Body of pancreas (tissue), 4 donors: Measurements from ENCODE around the gene OTOG. TPM values are rescaled to one million over a fixed set of nuclear protein-coding genes. Genes with fewer than 3 reads are reported as not detected.

Source experiments
- ATAC-seq: fragments of 150-250 bp; one replicate; pipeline ENCODE4 v1.9.1; 2016
- DNase-seq, 4 donors: peaks; one replicate each; pipeline ENCODE4 v3.0.0-alpha.2; 2019
- H3K27ac ChIP-seq, 4 donors: fragments of 200-600 bp; sonication (generic); 1 replicate in 3 of 4; 2 replicates in 1 of 4; pipeline versions ENCODE4 v1.5.1 to v1.6.1; 2016 to 2019; ENCODE audit warnings: mild to moderate bottlenecking in 1 of 4, mixed read lengths in 1 of 4, moderate library complexity in 1 of 4
- H3K27me3 ChIP-seq, 2 donors: fragments of 200-600 bp; sonication (generic); one replicate each; pipeline ENCODE4 v1.6.0; 2016; ENCODE audit warnings: mild to moderate bottlenecking in 1 of 2
- H3K36me3 ChIP-seq, 2 donors: fragments of 200-600 bp; sonication (generic); replicated peaks in 1 of 2; 2 replicates each; pipeline ENCODE4 v1.5.1; 2016; ENCODE audit warnings: low read depth in 2 of 2; ENCODE audit not compliant: insufficient read depth in 1 of 2
- H3K4me1 ChIP-seq: fragments of 200-600 bp; sonication (generic); one replicate; pipeline ENCODE4 v1.6.0; 2016
- H3K4me3 ChIP-seq, 2 donors: fragments of 200-600 bp; sonication (generic); 1 replicate in 1 of 2; 2 replicates in 1 of 2; pipeline ENCODE4 v1.5.1; 2016 to 2019
- H3K9me3 ChIP-seq, 3 donors: fragments of 200-600 bp; sonication (generic); 1 replicate in 2 of 3; 2 replicates in 1 of 3; pipeline ENCODE4 v1.5.1; 2016
- CTCF ChIP-seq, 7 experiments: fragments of 450-650 bp in 4 of 7; fragments of 200-600 bp in 3 of 7; sonication (generic) in 3 of 7; IDR thresholded peaks; one replicate each; pipeline ENCODE4 v1.5.1; 2016 to 2019; ENCODE audit warnings: antibody characterized with exemption in 7 of 7
- POLR2A ChIP-seq, 3 donors: fragments of 450-650 bp; IDR thresholded peaks; one replicate each; pipeline ENCODE4 v1.6.1; 2016; ENCODE audit warnings: antibody characterized with exemption in 3 of 3, mild to moderate bottlenecking in 2 of 3
- WGBS, 2 donors: methylation state at CpG; one replicate each; pipeline ENCODE4 v1.1.5; 2017; 5-methylcytosine and 5-hydroxymethylcytosine counted together
- intact Hi-C: fragments of 100-400 bp; cut with DNase I; formaldehyde crosslinking; loops from one replicate; pipeline ENCODE4 v1.15.1; 2023
- total RNA-seq, 2 donors: library from RNA; depleted of rRNA; stranded (reverse); fragments of >200 nt; gene quantifications; one replicate each; pipeline ENCODE4 v1.1.0, GENCODE V29; 2016

The OTOG gene
- total RNA-seq, 2 donors from 2014 or later: not detected

GRCh38 chr11:17652556-17652955, 105.5 kb downstream of the OTOG start:
- intact Hi-C loops: no loop called here
- WGBS, 2 donors: 73 to 84% methylated on average over 2 of the region's 2 CpGs
- DNase-seq (no peak), ATAC-seq (no peak)
- Histone ChIP-seq H3K27ac (no peak overlapping the region), H3K27me3 (no peaks in the 10 kb centered on the region), H3K9me3 (no peaks in the 10 kb centered on the region), H3K36me3 (no peaks in the 10 kb centered on the region), H3K4me1 (no peaks in the 10 kb centered on the region), H3K4me3 (no peak overlapping the region)
- TF ChIP-seq CTCF (IDR thresholded peaks at IDR 0.05) (no peak), POLR2A (IDR thresholded peaks at IDR 0.05) (no peak)

GRCh38 chr11:17653611-17654010, 106.6 kb downstream of the OTOG start:
- intact Hi-C loops: no loop called here
- DNase-seq: no peak
- 67 to 79% methylated on average over 9 of the region's 10 CpGs for WGBS, 2 donors
- H3K4me1 ChIP-seq: no peaks in the 10 kb centered on the region
- H3K4me3 ChIP-seq: no peak overlapping the region
- H3K27ac ChIP-seq: no peak overlapping the region
- TF ChIP-seq CTCF (IDR thresholded peaks at IDR 0.05): no peak
- no peak for TF ChIP-seq POLR2A (IDR thresholded peaks at IDR 0.05)
- no peaks in the 10 kb centered on the region for H3K9me3 ChIP-seq
- no peaks in the 10 kb centered on the region for H3K36me3 ChIP-seq
- H3K27me3 ChIP-seq: no peaks in the 10 kb centered on the region
- ATAC-seq: no peak

GRCh38 chr11:17655682-17656081, 108.6 kb downstream of the OTOG start:
- Histone ChIP-seq H3K27ac (no peak overlapping the region), H3K36me3 (no peaks in the 10 kb centered on the region), H3K4me1 (no peaks in the 10 kb centered on the region), H3K27me3 (no peaks in the 10 kb centered on the region), H3K9me3 (no peaks in the 10 kb centered on the region), H3K4me3 (no peak overlapping the region)
- ATAC-seq: no peak
- WGBS, 2 donors: 45 to 67% methylated on average over 2 of the region's 2 CpGs
- intact Hi-C loops: no loop called here
- DNase-seq: no peak
- no peak for TF ChIP-seq POLR2A (IDR thresholded peaks at IDR 0.05)
- no peak for TF ChIP-seq CTCF (IDR thresholded peaks at IDR 0.05)

- intact Hi-C loops: no loop called here
- Histone ChIP-seq H3K4me1 (no peaks in the 10 kb centered on the region), H3K36me3 (no peaks in the 10 kb centered on the region), H3K27ac (no peak overlapping the region), H3K9me3 (no peaks in the 10 kb centered on the region), H3K27me3 (no peaks in the 10 kb centered on the region), H3K4me3 (no peak overlapping the region)
- ATAC-seq (no peak), DNase-seq (no peak)
- no peak for TF ChIP-seq POLR2A (IDR thresholded peaks at IDR 0.05)
- TF ChIP-seq CTCF (IDR thresholded peaks at IDR 0.05): no peak
Observed at GRCh38 chr11:17658211-17658610, 111.2 kb downstream of the OTOG start.

GRCh38 chr11:17668166-17668565, 121.1 kb downstream of the OTOG start:
- no peaks in the 10 kb centered on the region for H3K9me3 ChIP-seq
- DNase-seq (no peak), ATAC-seq (no peak)
- no peaks in the 10 kb centered on the region for H3K27me3 ChIP-seq
- TF ChIP-seq CTCF (IDR thresholded peaks at IDR 0.05): no peak
- no peak for TF ChIP-seq POLR2A (IDR thresholded peaks at IDR 0.05)
- no peaks in the 10 kb centered on the region for H3K36me3 ChIP-seq
- intact Hi-C loops: no loop called here
- no peak overlapping the region for H3K4me3 ChIP-seq
- no peak overlapping the region for H3K27ac ChIP-seq
- H3K4me1 ChIP-seq: no peaks in the 10 kb centered on the region
